Smooth muscle cell (in vitro differentiated cells): ENCODE data around the gene CDKL5. TPM values are rescaled to one million over a fixed set of nuclear protein-coding genes. Genes with fewer than 3 reads are reported as not detected.

Experiments
- DNase-seq: peaks from one replicate; lab custom pipeline; 2025; ENCODE audit not compliant: unreplicated experiment; lab: John Stamatoyannopoulos, UW
- H2AFZ ChIP-seq: fragments of 200-600 bp; sonication (generic); 2 replicates; pipeline ENCODE4 v1.6.0; 2016; ENCODE audit warnings: antibody characterized with exemption, low read depth, mild to moderate bottlenecking
- H3F3A ChIP-seq: fragments of 200-600 bp; sonication (generic); 2 replicates; pipeline ENCODE4 v1.6.0; 2017; ENCODE audit warnings: antibody characterized with exemption, low read depth
- H3K27ac ChIP-seq: fragments of 200-600 bp; sonication (generic); 2 replicates; pipeline ENCODE4 v1.5.1; 2016; ENCODE audit warnings: low read depth, mild to moderate bottlenecking
- H3K27me3 ChIP-seq: fragments of 200-600 bp; sonication (generic); 2 replicates; pipeline ENCODE4 v1.6.1; 2016; ENCODE audit warnings: low read depth, mild to moderate bottlenecking
- H3K36me3 ChIP-seq: fragments of 200-600 bp; sonication (generic); 2 replicates; pipeline ENCODE4 v1.5.1; 2016; ENCODE audit warnings: low read depth
- H3K4me1 ChIP-seq: fragments of 200-600 bp; sonication (generic); 2 replicates; pipeline ENCODE4 v1.5.1; 2016; ENCODE audit warnings: low read depth
- H3K4me2 ChIP-seq: fragments of 200-600 bp; sonication (generic); 2 replicates; pipeline ENCODE4 v1.6.0; 2016; ENCODE audit warnings: mild to moderate bottlenecking
- H3K4me3 ChIP-seq: fragments of 200-600 bp; sonication (generic); 2 replicates; pipeline ENCODE4 v1.5.1; 2016; ENCODE audit warnings: mild to moderate bottlenecking
- H3K79me2 ChIP-seq: fragments of 200-600 bp; sonication (generic); 2 replicates; pipeline ENCODE4 v1.6.0; 2016; ENCODE audit warnings: low read depth, mild to moderate bottlenecking
- H3K9ac ChIP-seq: fragments of 200-600 bp; sonication (generic); 2 replicates; pipeline ENCODE4 v1.6.0; 2016; ENCODE audit warnings: low read depth
- H3K9me3 ChIP-seq: fragments of 200-600 bp; sonication (generic); replicated peaks from 2 replicates; pipeline ENCODE4 v1.5.1; 2016; ENCODE audit warnings: low read depth
- H4K20me1 ChIP-seq: fragments of 200-600 bp; sonication (generic); 2 replicates; pipeline ENCODE4 v1.6.0; 2016; ENCODE audit warnings: low read depth
- WGBS: methylation state at CpG from one replicate; pipeline ENCODE4 v1.1.7; 2016; ENCODE audit warnings: low lambda C conversion rate; 5-methylcytosine and 5-hydroxymethylcytosine counted together
- polyA plus RNA-seq: library from polyadenylated mRNA; unstranded; fragments of >200 nt; fragmentation: Nextera tagmentation; extraction: Ambion mirVana; gene quantifications from 2 replicates; pipeline ENCODE4 v1.2.1, GENCODE V29; 2016
- total RNA-seq: library from RNA; depleted of rRNA; stranded (reverse); fragments of >200 nt; gene quantifications from 2 replicates; pipeline ENCODE4 v1.2.3, GENCODE V29; 2014
- TF ChIP-seq, protein P1 (sequence below): fragments of 200-600 bp; sonication (generic); IDR thresholded peaks from 2 replicates; pipeline ENCODE4 v1.5.1; 2017; ENCODE audit warnings: borderline replicate concordance, mild to moderate bottlenecking, antibody characterized with exemption; ENCODE audit not compliant: insufficient read depth, poor library complexity, severe bottlenecking

Gene CDKL5
- total and polyA plus RNA-seq, 2 experiments from 2014 or later: 3.4 to 14.4 TPM

DNA sequence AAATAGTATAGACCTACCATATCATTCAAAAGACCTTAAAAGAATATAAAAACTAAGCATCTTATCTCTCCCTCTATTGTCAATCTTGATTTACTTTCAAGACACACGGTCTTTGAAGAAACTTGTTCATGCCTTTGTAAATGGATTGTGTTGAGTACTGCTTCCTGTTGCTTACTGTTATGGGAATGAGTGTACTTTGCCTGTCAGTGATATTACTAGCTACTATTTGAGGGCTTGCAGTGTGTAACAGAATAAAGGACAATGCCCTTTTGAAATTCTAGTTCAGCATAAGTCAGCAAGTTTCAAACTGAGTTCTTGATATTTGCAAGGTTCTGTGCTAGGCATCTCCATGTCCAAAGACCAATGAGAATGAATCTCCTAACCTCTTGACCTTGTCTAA is 36.0 kb downstream of the CDKL5 start:
- no peaks in the 10 kb centered on the region for H3K36me3 ChIP-seq
- H2AFZ ChIP-seq: no peak overlapping the region
- H4K20me1 ChIP-seq: peaks cover 46% of the 10 kb centered on the region
- no peak overlapping the region for H3K9ac ChIP-seq
- TF ChIP-seq, protein P1, sequence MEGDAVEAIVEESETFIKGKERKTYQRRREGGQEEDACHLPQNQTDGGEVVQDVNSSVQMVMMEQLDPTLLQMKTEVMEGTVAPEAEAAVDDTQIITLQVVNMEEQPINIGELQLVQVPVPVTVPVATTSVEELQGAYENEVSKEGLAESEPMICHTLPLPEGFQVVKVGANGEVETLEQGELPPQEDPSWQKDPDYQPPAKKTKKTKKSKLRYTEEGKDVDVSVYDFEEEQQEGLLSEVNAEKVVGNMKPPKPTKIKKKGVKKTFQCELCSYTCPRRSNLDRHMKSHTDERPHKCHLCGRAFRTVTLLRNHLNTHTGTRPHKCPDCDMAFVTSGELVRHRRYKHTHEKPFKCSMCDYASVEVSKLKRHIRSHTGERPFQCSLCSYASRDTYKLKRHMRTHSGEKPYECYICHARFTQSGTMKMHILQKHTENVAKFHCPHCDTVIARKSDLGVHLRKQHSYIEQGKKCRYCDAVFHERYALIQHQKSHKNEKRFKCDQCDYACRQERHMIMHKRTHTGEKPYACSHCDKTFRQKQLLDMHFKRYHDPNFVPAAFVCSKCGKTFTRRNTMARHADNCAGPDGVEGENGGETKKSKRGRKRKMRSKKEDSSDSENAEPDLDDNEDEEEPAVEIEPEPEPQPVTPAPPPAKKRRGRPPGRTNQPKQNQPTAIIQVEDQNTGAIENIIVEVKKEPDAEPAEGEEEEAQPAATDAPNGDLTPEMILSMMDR: no peak
- no peak overlapping the region for H3K4me2 ChIP-seq
- no peaks in the 10 kb centered on the region for H3F3A ChIP-seq
- no peaks in the 10 kb centered on the region for H3K4me1 ChIP-seq
- H3K27ac ChIP-seq: no peak overlapping the region
- H3K9me3 ChIP-seq: no peaks in the 10 kb centered on the region
- H3K79me2 ChIP-seq: peaks cover 47% of the 10 kb centered on the region
- 39% methylated on average over 1 of the region's 1 CpG for WGBS
- DNase-seq: no peak
- no peaks in the 10 kb centered on the region for H3K27me3 ChIP-seq
- no peak overlapping the region for H3K4me3 ChIP-seq

DNA sequence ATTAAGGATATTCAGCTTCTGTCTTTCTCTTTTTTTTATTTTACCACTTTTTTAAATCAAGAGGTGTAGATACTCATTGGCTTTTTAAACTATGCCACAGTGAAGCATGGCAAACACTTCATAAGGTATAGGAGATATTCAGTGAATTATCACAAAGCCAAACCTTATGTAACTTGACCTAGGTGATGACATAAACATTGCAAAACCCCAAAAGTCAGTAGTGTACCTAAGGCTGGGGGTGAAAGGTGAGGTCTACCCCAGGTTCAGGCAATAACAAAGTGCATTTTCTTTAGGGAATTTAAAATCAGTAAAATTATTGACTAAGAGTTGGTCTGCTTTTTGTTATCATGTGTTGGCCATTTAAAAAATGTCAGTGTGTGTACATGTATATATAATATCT is 39.1 kb downstream of the CDKL5 start:
- H3K79me2 ChIP-seq: peaks cover 39% of the 10 kb centered on the region
- no peaks in the 10 kb centered on the region for H3K27me3 ChIP-seq
- peaks cover 49% of the 10 kb centered on the region for H4K20me1 ChIP-seq
- no peak overlapping the region for H2AFZ ChIP-seq
- no peak overlapping the region for H3K9ac ChIP-seq
- no peaks in the 10 kb centered on the region for H3K36me3 ChIP-seq
- no peaks in the 10 kb centered on the region for H3K4me1 ChIP-seq
- no peak overlapping the region for H3K4me2 ChIP-seq
- TF ChIP-seq, protein P1: no peak
- H3K27ac ChIP-seq: no peak overlapping the region
- H3F3A ChIP-seq: no peaks in the 10 kb centered on the region
- DNase-seq: no peak
- no peak overlapping the region for H3K4me3 ChIP-seq
- no peaks in the 10 kb centered on the region for H3K9me3 ChIP-seq

- Histone ChIP-seq H3K79me2 (peaks cover 39% of the 10 kb centered on the region), H3K4me3 (no peak overlapping the region), H3K4me1 (no peaks in the 10 kb centered on the region), H4K20me1 (peaks cover 49% of the 10 kb centered on the region), H3K36me3 (no peaks in the 10 kb centered on the region), H3K27me3 (no peaks in the 10 kb centered on the region), H3K9me3 (no peaks in the 10 kb centered on the region), H2AFZ (no peak overlapping the region), H3F3A (no peaks in the 10 kb centered on the region), H3K27ac (no peak overlapping the region), H3K4me2 (no peak overlapping the region), H3K9ac (no peak overlapping the region)
- TF ChIP-seq, protein P1: no peak
- WGBS: 79% methylated on average over 4 of the region's 4 CpGs
- no peak for DNase-seq
These were observed 39.6 kb downstream of the CDKL5 start for GRCh38 chrX:18465051-18465450.

DNA sequence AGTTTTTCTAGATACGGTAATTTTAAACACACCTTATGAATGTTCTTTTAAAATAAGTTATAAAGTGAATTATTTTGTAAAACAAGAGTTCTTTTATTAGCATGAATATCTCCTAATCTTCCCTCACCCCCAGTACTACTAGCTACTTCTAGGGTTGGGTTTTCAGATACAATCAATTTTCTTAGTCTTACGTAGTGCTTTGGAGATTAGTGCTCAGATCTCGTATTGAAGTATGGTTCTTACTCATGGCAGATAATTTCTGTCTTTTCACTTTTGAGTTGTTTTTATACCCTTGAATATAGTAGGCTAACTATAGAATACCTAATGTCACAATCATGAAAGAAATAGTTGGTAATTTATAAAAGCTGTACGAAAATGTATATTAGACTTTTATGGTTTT is 43.2 kb downstream of the CDKL5 start:
- H3K27me3 ChIP-seq: no peaks in the 10 kb centered on the region
- H4K20me1 ChIP-seq: peaks cover 37% of the 10 kb centered on the region
- WGBS: 86% methylated on average over 4 of the region's 4 CpGs
- H3K4me3 ChIP-seq: no peak overlapping the region
- H3K4me2 ChIP-seq: no peak overlapping the region
- no peak overlapping the region for H2AFZ ChIP-seq
- H3K9me3 ChIP-seq: no peaks in the 10 kb centered on the region
- DNase-seq: no peak
- H3K27ac ChIP-seq: no peak overlapping the region
- TF ChIP-seq, protein P1: no peak
- H3K4me1 ChIP-seq: no peaks in the 10 kb centered on the region
- no peak overlapping the region for H3K9ac ChIP-seq
- peaks cover 28% of the 10 kb centered on the region for H3K79me2 ChIP-seq
- H3F3A ChIP-seq: no peaks in the 10 kb centered on the region
- no peaks in the 10 kb centered on the region for H3K36me3 ChIP-seq
